Caco-2 (cell line): ENCODE data around the gene ST6GALNAC6. TPM values are rescaled to one million over a fixed set of nuclear protein-coding genes. Genes with fewer than 3 reads are reported as not detected.

ENCODE experiments used
- BruUV-seq: library from RNA; stranded (reverse); fragments of 400-500 nt; replicated peaks from 2 replicates; lab custom pipeline; 2021; lab: Mats Ljungman, UMichigan
- CTCF ChIA-PET: fragments of 300-600 bp; sonication (Branson Sonifier 250); formaldehyde crosslinking; loops from one replicate; lab custom pipeline; 2022; ENCODE audit warnings: antibody characterized with exemption; lab: Charles Lee
- POLR2A ChIA-PET: fragments of 300-600 bp; sonication (Branson Sonifier 250); formaldehyde crosslinking; loops from one replicate; lab custom pipeline; 2022; ENCODE audit warnings: antibody characterized with exemption; lab: Charles Lee
- DNase-seq, 2 experiments: peaks; one replicate each; pipeline versions ENCODE4 v3.0.0 to v3.0.0-alpha.2; 2020 to 2022
- H3K27me3 ChIP-seq: replicated peaks from 2 replicates; pipeline ENCODE4 v1.6.0; 2011; ENCODE audit warnings: low read length; ENCODE audit not compliant: control insufficient read depth, insufficient read depth
- H3K36me3 ChIP-seq: 2 replicates; pipeline ENCODE4 v1.5.1; 2011; ENCODE audit warnings: low read length; ENCODE audit not compliant: control insufficient read depth, insufficient read depth
- H3K4me1 ChIP-seq: fragments of 250-450 bp; sonication (Bioruptor Pico); 2 replicates; pipeline ENCODE4 v1.5.1; 2020; ENCODE audit warnings: mild to moderate bottlenecking
- H3K4me3 ChIP-seq: 2 replicates; pipeline ENCODE4 v1.5.1; 2011; ENCODE audit warnings: low read depth, mild to moderate bottlenecking, control low read depth, low read length
- H3K9me3 ChIP-seq: fragments of 250-450 bp; sonication (Bioruptor Pico); 2 replicates; pipeline ENCODE4 v1.5.1; 2020; ENCODE audit warnings: mild to moderate bottlenecking, moderate library complexity
- H3K27ac Mint-ChIP-seq: one replicate; pipeline ENCODE4 v1.8.0; 2022; ENCODE audit warnings: mixed read lengths; ENCODE audit not compliant: unreplicated experiment
- H3K27me3 Mint-ChIP-seq: one replicate; pipeline ENCODE4 v1.8.0; 2022; ENCODE audit warnings: mixed read lengths; ENCODE audit not compliant: insufficient read depth, unreplicated experiment
- H3K36me3 Mint-ChIP-seq: one replicate; pipeline ENCODE4 v1.8.0; 2022; ENCODE audit warnings: mild to moderate bottlenecking, mixed read lengths; ENCODE audit not compliant: insufficient read depth, unreplicated experiment
- H3K4me1 Mint-ChIP-seq: one replicate; pipeline ENCODE4 v1.8.0; 2022; ENCODE audit warnings: low read depth, mixed read lengths; ENCODE audit not compliant: unreplicated experiment
- H3K4me3 Mint-ChIP-seq: one replicate; pipeline ENCODE4 v1.8.0; 2022; ENCODE audit warnings: mild to moderate bottlenecking, moderate library complexity, mixed read lengths; ENCODE audit not compliant: unreplicated experiment
- H3K9me3 Mint-ChIP-seq: one replicate; pipeline ENCODE4 v1.8.0; 2022; ENCODE audit warnings: mixed read lengths; ENCODE audit not compliant: unreplicated experiment
- intact Hi-C: fragments of 100-400 bp; cut with micrococcal nuclease; formaldehyde crosslinking; loops from one replicate; pipeline ENCODE4 v1.10.0; 2022; ENCODE audit not compliant: unreplicated experiment
- total RNA-seq: library from RNA; stranded (reverse); gene quantifications from 2 replicates; pipeline ENCODE4 v1.2.3, GENCODE V29; 2022
- TF ChIP-seq, protein P1 (sequence below), 2 experiments: fragments of 200-600 bp in 1 of 2; IDR thresholded peaks; 1 replicate in 1 of 2; 2 replicates in 1 of 2; pipeline versions ENCODE4 v1.5.1 to v1.8.0; 2011 to 2022; ENCODE audit warnings: antibody characterized with exemption in 1 of 2, control low read depth in 1 of 2, inconsistent platforms in 1 of 2, low read depth in 1 of 2, low read length in 1 of 2, mild to moderate bottlenecking in 1 of 2, moderate library complexity in 1 of 2; ENCODE audit not compliant: insufficient read depth in 1 of 2, severe bottlenecking in 1 of 2, unreplicated experiment in 1 of 2

The ST6GALNAC6 gene
- total RNA-seq, 1 experiment from 2014 or later: 20.7 TPM

- BruUV-seq: no TSS peak
- peaks cover 10% of the 10 kb centered on the region for H3K4me1 Mint-ChIP-seq
- Histone ChIP-seq H3K4me3 (no peak overlapping the region), H3K36me3 (no peaks in the 10 kb centered on the region), H3K4me1 (peaks cover 14% of the 10 kb centered on the region; the same call in 1 of the 2 replicates), H3K27me3 (no peaks in the 10 kb centered on the region), H3K9me3 (no peaks in the 10 kb centered on the region)
- intact Hi-C loops: no loop called here
- H3K36me3 Mint-ChIP-seq: peaks cover 4% of the 10 kb centered on the region
- ChIA-PET CTCF (no interaction called here), POLR2A (no interaction called here)
- H3K27me3 Mint-ChIP-seq: no peaks in the 10 kb centered on the region
- H3K27ac Mint-ChIP-seq: no peak overlapping the region
- TF ChIP-seq, protein P1, sequence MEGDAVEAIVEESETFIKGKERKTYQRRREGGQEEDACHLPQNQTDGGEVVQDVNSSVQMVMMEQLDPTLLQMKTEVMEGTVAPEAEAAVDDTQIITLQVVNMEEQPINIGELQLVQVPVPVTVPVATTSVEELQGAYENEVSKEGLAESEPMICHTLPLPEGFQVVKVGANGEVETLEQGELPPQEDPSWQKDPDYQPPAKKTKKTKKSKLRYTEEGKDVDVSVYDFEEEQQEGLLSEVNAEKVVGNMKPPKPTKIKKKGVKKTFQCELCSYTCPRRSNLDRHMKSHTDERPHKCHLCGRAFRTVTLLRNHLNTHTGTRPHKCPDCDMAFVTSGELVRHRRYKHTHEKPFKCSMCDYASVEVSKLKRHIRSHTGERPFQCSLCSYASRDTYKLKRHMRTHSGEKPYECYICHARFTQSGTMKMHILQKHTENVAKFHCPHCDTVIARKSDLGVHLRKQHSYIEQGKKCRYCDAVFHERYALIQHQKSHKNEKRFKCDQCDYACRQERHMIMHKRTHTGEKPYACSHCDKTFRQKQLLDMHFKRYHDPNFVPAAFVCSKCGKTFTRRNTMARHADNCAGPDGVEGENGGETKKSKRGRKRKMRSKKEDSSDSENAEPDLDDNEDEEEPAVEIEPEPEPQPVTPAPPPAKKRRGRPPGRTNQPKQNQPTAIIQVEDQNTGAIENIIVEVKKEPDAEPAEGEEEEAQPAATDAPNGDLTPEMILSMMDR (IDR thresholded peaks at IDR 0.05; ENCODE audit: insufficient read depth in 1 of 2, low read depth in 1 of 2, low read length in 1 of 2, severe bottlenecking in 1 of 2, unreplicated experiment in 1 of 2): no peak
- DNase-seq: no peak
- H3K4me3 Mint-ChIP-seq: no peak overlapping the region
- no peaks in the 10 kb centered on the region for H3K9me3 Mint-ChIP-seq
Measured at GRCh38 chr9:127860260-127860659, 39.1 kb downstream of the ST6GALNAC6 start.

- ChIA-PET POLR2A (no interaction called here), CTCF (no interaction called here)
- Mint-ChIP-seq H3K36me3 (peaks cover 4% of the 10 kb centered on the region), H3K4me1 (peaks cover 7% of the 10 kb centered on the region), H3K9me3 (no peaks in the 10 kb centered on the region), H3K4me3 (no peak overlapping the region), H3K27ac (no peak overlapping the region), H3K27me3 (no peaks in the 10 kb centered on the region)
- no peak for DNase-seq
- Histone ChIP-seq H3K27me3 (no peaks in the 10 kb centered on the region), H3K36me3 (no peaks in the 10 kb centered on the region), H3K9me3 (no peaks in the 10 kb centered on the region), H3K4me1 (peaks cover 14% of the 10 kb centered on the region; the same call in 1 of the 2 replicates), H3K4me3 (no peak overlapping the region)
- BruUV-seq: no TSS peak
- TF ChIP-seq, protein P1 (IDR thresholded peaks at IDR 0.05; ENCODE audit: insufficient read depth in 1 of 2, low read depth in 1 of 2, low read length in 1 of 2, severe bottlenecking in 1 of 2, unreplicated experiment in 1 of 2): no peak
- intact Hi-C loops: no loop called here
Measured at GRCh38 chr9:127858041-127858512, 41.3 kb downstream of the ST6GALNAC6 start.

GRCh38 chr9:127857278-127857677 is 42.1 kb downstream of the ST6GALNAC6 start:
- BruUV-seq: no TSS peak
- TF ChIP-seq, protein P1 (IDR thresholded peaks at IDR 0.05; ENCODE audit: insufficient read depth in 1 of 2, low read depth in 1 of 2, low read length in 1 of 2, severe bottlenecking in 1 of 2, unreplicated experiment in 1 of 2): no peak
- no peak overlapping the region for H3K27ac Mint-ChIP-seq

More at GRCh38 chr9:127857278-127857677, 42.1 kb downstream of the ST6GALNAC6 start:
- no peak for DNase-seq
- CTCF ChIA-PET: no interaction called here
- H3K4me1 Mint-ChIP-seq: peaks cover 7% of the 10 kb centered on the region
- H3K36me3 Mint-ChIP-seq: peaks cover 4% of the 10 kb centered on the region
- H3K9me3 Mint-ChIP-seq: no peaks in the 10 kb centered on the region
- POLR2A ChIA-PET: no interaction called here
- H3K27me3 Mint-ChIP-seq: no peaks in the 10 kb centered on the region
- intact Hi-C loops: no loop called here
- H3K4me3 ChIP-seq: no peak overlapping the region
- H3K27me3 ChIP-seq: no peaks in the 10 kb centered on the region
- no peaks in the 10 kb centered on the region for H3K9me3 ChIP-seq
- H3K4me3 Mint-ChIP-seq: no peak overlapping the region
- H3K36me3 ChIP-seq: no peaks in the 10 kb centered on the region
- H3K4me1 ChIP-seq: peaks cover 12% of the 10 kb centered on the region; the same call in 1 of the 2 replicates
